ENCODE data around the gene RAE1. TPM values are rescaled to one million over a fixed set of nuclear protein-coding genes. Genes with fewer than 3 reads are reported as not detected.

RAE1 gene
- total and polyA plus RNA-seq, 2 of the 4 experiments (the other 2 are of a cell fraction), result 32.8 to 80.5 TPM

GRCh38 chr20:57384486-57384885 is 33.4 kb downstream of the RAE1 start:
- Histone ChIP-seq H2AFZ (replicated peaks; ENCODE audit: low read length, poor library complexity) (no peak overlapping the region), H3K36me3 (ENCODE audit: control insufficient read depth, insufficient read depth, low read length) (peaks cover 11% of the 10 kb centered on the region), H4K20me1 (ENCODE audit: insufficient read depth, low read length) (no peaks in the 10 kb centered on the region; the same call in 1 of the 2 replicates), H4K8ac (ENCODE audit: low read depth in 2 of 2, low read length in 2 of 2) (no peak overlapping the region), H2AK5ac (ENCODE audit: low read depth, low read length) (no peak overlapping the region), H3K27ac (ENCODE audit: insufficient read depth, low read length) (no peak overlapping the region), H3K27me3 (ENCODE audit: control insufficient read depth, insufficient read depth, low read length) (no peaks in the 10 kb centered on the region), H3K23ac (ENCODE audit: low read depth, low read length) (no peak overlapping the region), H2BK15ac (ENCODE audit: low read depth, low read length) (no peak overlapping the region), H3K18ac (ENCODE audit: low read depth, low read length) (no peak overlapping the region), H4K5ac (ENCODE audit: low read depth, low read length) (no peak overlapping the region), H3K9ac (ENCODE audit: low read depth, low read length) (no peak overlapping the region), H3K4ac (ENCODE audit: low read depth, low read length) (no peak overlapping the region), H2BK5ac (ENCODE audit: low read depth, low read length, poor library complexity, severe bottlenecking) (no peak overlapping the region), H3K9me1 (ENCODE audit: insufficient read depth, low read length) (0 out of 2 replicates have a peak, but pooled peaks cover under 1% of the 10 kb centered on the region), H3K4me2 (ENCODE audit: low read depth, low read length) (no peak overlapping the region), H3K14ac (replicated peaks; ENCODE audit: low read depth, low read length) (no peak overlapping the region), H3K79me1 (ENCODE audit: low read depth in 1 of 2, low read length in 2 of 2) (no peaks in the 10 kb centered on the region), H2AK9ac (replicated peaks; ENCODE audit: low read depth, low read length, poor library complexity) (no peak overlapping the region), H4K91ac (ENCODE audit: insufficient read depth, low read depth, low read length) (no peak overlapping the region), H2BK20ac (ENCODE audit: low read depth, low read length) (no peak overlapping the region), H3K9me3 (ENCODE audit: control insufficient read depth, insufficient read depth, low read length) (no peaks in the 10 kb centered on the region), H3K56ac (ENCODE audit: extremely low read depth, insufficient read depth, low read length) (no peak overlapping the region), H3K4me3 (ENCODE audit: insufficient read depth, low read depth, low read length) (no peak overlapping the region), H3K4me1 (ENCODE audit: control insufficient read depth, insufficient read depth, low read length) (no peaks in the 10 kb centered on the region), H2BK120ac (ENCODE audit: low read depth, low read length) (no peak overlapping the region)
- WGBS, 2 experiments (ENCODE audit: extremely low coverage in 2 of 2, insufficient read length in 1 of 2), result 91% methylated on average over 7 of the region's 8 CpGs; no CpG with 5 or more reads in 1 of the 2 experiments
- ChIA-PET CTCF (interaction anchor here (0.6 to 1.7 kb wide), 2 partner anchors 112 to 828 kb away, joined by 3 to 4 read pairs; no protein-coding TSS in a partner anchor), POLR2A (ENCODE audit: unreplicated experiment) (no interaction called here)
- no TSS peak for BruUV-seq (replicated peaks)
- DNase-seq (no peak), ATAC-seq (ENCODE audit: low read depth) (no peak)
- intact Hi-C loops (cut with micrococcal nuclease) (loop anchor here (10.0 kb wide), 1 partner anchor 830 kb away; no protein-coding TSS in a partner anchor), in situ Hi-C loops (cut with MboI; ENCODE audit: low sequenced_read_pairs) (loop anchor here (10.0 to 25.0 kb wide), 3 partner anchors 210 to 1653 kb away; partner anchors contain the start of genes ATP5F1E and PRELID3B), dilution Hi-C loops (cut with HindIII; ENCODE audit: low sequenced_read_pairs, unreplicated experiment) (no loop called here)
- TF ChIP-seq RFX5 (IDR thresholded peaks at IDR 0.05; ENCODE audit: low read depth, low read length), result no peak
- no peak for TF ChIP-seq RCOR1 (IDR thresholded peaks at IDR 0.05; ENCODE audit: insufficient replicate concordance, low read length)
- TF ChIP-seq BHLHE40 (IDR thresholded peaks at IDR 0.05; ENCODE audit: low read depth, low read length), result no peak
- no peak for TF ChIP-seq POLR2A (IDR thresholded peaks at IDR 0.05; ENCODE audit: low read depth, low read length)
- TF ChIP-seq MAZ (IDR thresholded peaks at IDR 0.05; ENCODE audit: borderline replicate concordance, low read depth, low read length), result no peak
- TF ChIP-seq NFE2L2 (IDR thresholded peaks at IDR 0.05; ENCODE audit: low read depth, low read length), result no peak

All from IMR-90 (cell line).